Measurements from ENCODE around the gene PSME4.
"Not testable (repeated sequence)": the region's sequence is repeated elsewhere in the genome, so short reads cannot be mapped to it uniquely, and the experiment has no call there.

Gene PSME4

GRCh38 chr2:53881986-53882385 lies 88.8 kb downstream of the PSME4 start:
- no peak for DNase-seq (ENCODE audit: low read depth in 2 of 2)

- DNase-seq (ENCODE audit: low read depth in 2 of 2) = no peak
Observed at GRCh38 chr2:53881360-53881759, 89.4 kb downstream of the PSME4 start.

- DNase-seq (ENCODE audit: low read depth in 2 of 2) = no peak
Observed at GRCh38 chr2:53880756-53881155, 90.0 kb downstream of the PSME4 start.

- no peak for DNase-seq (ENCODE audit: low read depth in 2 of 2)
Observed at GRCh38 chr2:53877556-53877955, 93.2 kb downstream of the PSME4 start.

- DNase-seq (ENCODE audit: low read depth in 2 of 2) = no peak
Observed at GRCh38 chr2:53877112-53877511, 93.7 kb downstream of the PSME4 start.

GRCh38 chr2:53874401-53874950 lies 96.3 kb downstream of the PSME4 start:
- DNase-seq (ENCODE audit: low read depth in 2 of 2) = no peak

- DNase-seq (ENCODE audit: low read depth in 2 of 2) = no peak
Observed at GRCh38 chr2:53867773-53868172, 103.0 kb downstream of the PSME4 start.

- no peak for DNase-seq (ENCODE audit: low read depth in 2 of 2)
Observed at GRCh38 chr2:53867169-53867568, 103.6 kb downstream of the PSME4 start.

- DNase-seq (ENCODE audit: low read depth in 2 of 2) = no peak
Observed at GRCh38 chr2:53865962-53866361, 104.8 kb downstream of the PSME4 start.

GRCh38 chr2:53865264-53865663 lies 105.5 kb downstream of the PSME4 start:
- DNase-seq (ENCODE audit: low read depth in 2 of 2) = no peak

- no peak for DNase-seq (ENCODE audit: low read depth in 2 of 2)
Observed at GRCh38 chr2:53863538-53864227, 107.1 kb downstream of the PSME4 start.

GRCh38 chr2:53861824-53862223 lies 109.0 kb downstream of the PSME4 start:
- DNase-seq (ENCODE audit: low read depth in 2 of 2) = no peak

- DNase-seq (ENCODE audit: low read depth in 2 of 2) = no peak
Observed at GRCh38 chr2:53859206-53860181, 111.3 kb downstream of the PSME4 start, which contains the start of gene GPR75. GPR75 (minus strand) TSS chr2:53859967; CDS start chr2:53854756, 5,211 bp downstream.

- no peak for DNase-seq (ENCODE audit: low read depth in 2 of 2)
Observed at GRCh38 chr2:53856272-53856671, 114.5 kb downstream of the PSME4 start.

- DNase-seq (ENCODE audit: low read depth in 2 of 2) = no peak
Observed at GRCh38 chr2:53854678-53855077, 116.1 kb downstream of the PSME4 start.

- DNase-seq (ENCODE audit: low read depth in 2 of 2) = no peak
Observed at GRCh38 chr2:53852532-53852931, 118.3 kb downstream of the PSME4 start.

GRCh38 chr2:53851052-53851757 lies 119.6 kb downstream of the PSME4 start:
- not testable (repeated sequence) for DNase-seq (ENCODE audit: low read depth in 2 of 2)

GRCh38 chr2:53848062-53848461 lies 122.7 kb downstream of the PSME4 start:
- no peak for DNase-seq (ENCODE audit: low read depth in 2 of 2)

GRCh38 chr2:53843595-53843994 lies 127.2 kb downstream of the PSME4 start:
- no peak for DNase-seq (ENCODE audit: low read depth in 2 of 2)

GRCh38 chr2:53842891-53843290 lies 127.9 kb downstream of the PSME4 start:
- no peak for DNase-seq (ENCODE audit: low read depth in 2 of 2)

GRCh38 chr2:53841651-53842050 lies 129.1 kb downstream of the PSME4 start:
- DNase-seq (ENCODE audit: low read depth in 2 of 2) = not testable (repeated sequence)

- no peak for DNase-seq (ENCODE audit: low read depth in 2 of 2)
Observed at GRCh38 chr2:53840580-53840979, 130.2 kb downstream of the PSME4 start.

Measured in stimulated activated CD4-positive, alpha-beta T cell treated with anti-CD3 and anti-CD28 coated beads, Interleukin-1b, Interleukin-23, amount 100 ng/mL, for 1 hour (primary cell).